Activated naive CD4-positive, alpha-beta T cell treated with anti-CD3 and anti-CD28 coated beads, Interleukin-2, amount 10 ng/mL, durations not matched to agents 7 days and 5 days (primary cell): ENCODE data around the gene ADNP2.
A peak's percentile ranks its signal among the peaks of the same experiment; 100 is the strongest.

Source experiments
- CTCF ChIA-PET: fragments of 350-600 bp; sonication (Branson Sonifier 250); formaldehyde crosslinking; loops from one replicate; lab custom pipeline; 2021; ENCODE audit warnings: antibody characterized with exemption; lab: Charles Lee
- DNase-seq: peaks from one replicate; pipeline ENCODE4 v3.0.0-alpha.2; 2020
- H3K27ac Mint-ChIP-seq: one replicate; pipeline ENCODE4 v1.8.0; 2021; ENCODE audit warnings: mild to moderate bottlenecking, moderate library complexity, mixed read lengths
- H3K27me3 Mint-ChIP-seq: one replicate; pipeline ENCODE4 v1.8.0; 2021; ENCODE audit warnings: mild to moderate bottlenecking, mixed read lengths
- H3K36me3 Mint-ChIP-seq: one replicate; pipeline ENCODE4 v1.8.0; 2021; ENCODE audit warnings: mixed read lengths
- H3K4me1 Mint-ChIP-seq: one replicate; pipeline ENCODE4 v1.8.0; 2021; ENCODE audit warnings: mixed read lengths
- H3K4me3 Mint-ChIP-seq: one replicate; pipeline ENCODE4 v1.8.0; 2021; ENCODE audit warnings: mild to moderate bottlenecking, moderate library complexity, mixed read lengths
- H3K9me3 Mint-ChIP-seq: one replicate; pipeline ENCODE4 v1.8.0; 2021; ENCODE audit warnings: mixed read lengths

Gene ADNP2

DNA sequence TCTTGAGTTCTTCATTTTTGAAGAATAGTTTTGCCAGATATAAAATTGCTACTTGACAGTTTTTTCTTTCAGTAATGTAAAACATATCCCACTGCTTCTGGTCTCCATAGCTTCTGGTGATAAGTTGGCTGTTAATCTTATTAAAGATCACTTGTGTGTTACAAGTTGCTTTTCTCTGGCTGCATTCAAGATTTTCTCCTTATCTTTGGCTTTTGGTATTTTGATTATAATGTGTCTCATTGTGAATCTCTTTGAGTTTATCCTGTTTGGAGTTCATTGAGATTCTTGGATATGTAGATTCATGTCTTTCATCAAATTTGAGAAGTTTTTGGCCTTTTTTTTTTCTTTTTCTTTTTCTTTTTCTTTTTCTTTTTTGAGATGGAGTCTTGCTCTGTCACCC lies 20.2 kb upstream of the ADNP2 start:
- CTCF ChIA-PET = interaction anchor here (0.8 to 1.1 kb wide), 2 partner anchors 15 to 191 kb away, joined by 3 to 4 read pairs; no protein-coding TSS in a partner anchor
- Mint-ChIP-seq H3K36me3 (no peaks in the 10 kb centered on the region), H3K4me1 (no peaks in the 10 kb centered on the region)

GRCh38 chr18:80095414-80095813 lies 13.6 kb upstream of the ADNP2 start:
- H3K4me3 Mint-ChIP-seq = no peak overlapping the region
- no peaks in the 10 kb centered on the region for H3K9me3 Mint-ChIP-seq
- H3K4me1 Mint-ChIP-seq = no peaks in the 10 kb centered on the region
- no peaks in the 10 kb centered on the region for H3K36me3 Mint-ChIP-seq
- peaks cover 4% of the 10 kb centered on the region for H3K27me3 Mint-ChIP-seq
- DNase-seq = no peak
- H3K27ac Mint-ChIP-seq = no peak overlapping the region
- CTCF ChIA-PET = no interaction called here

More for the DNA sequence above, 20.2 kb upstream of the ADNP2 start:
- no peak for DNase-seq
- Mint-ChIP-seq H3K4me3 (no peak overlapping the region), H3K27me3 (peaks cover 6% of the 10 kb centered on the region), H3K9me3 (peaks cover 14% of the 10 kb centered on the region), H3K27ac (no peak overlapping the region)

DNA sequence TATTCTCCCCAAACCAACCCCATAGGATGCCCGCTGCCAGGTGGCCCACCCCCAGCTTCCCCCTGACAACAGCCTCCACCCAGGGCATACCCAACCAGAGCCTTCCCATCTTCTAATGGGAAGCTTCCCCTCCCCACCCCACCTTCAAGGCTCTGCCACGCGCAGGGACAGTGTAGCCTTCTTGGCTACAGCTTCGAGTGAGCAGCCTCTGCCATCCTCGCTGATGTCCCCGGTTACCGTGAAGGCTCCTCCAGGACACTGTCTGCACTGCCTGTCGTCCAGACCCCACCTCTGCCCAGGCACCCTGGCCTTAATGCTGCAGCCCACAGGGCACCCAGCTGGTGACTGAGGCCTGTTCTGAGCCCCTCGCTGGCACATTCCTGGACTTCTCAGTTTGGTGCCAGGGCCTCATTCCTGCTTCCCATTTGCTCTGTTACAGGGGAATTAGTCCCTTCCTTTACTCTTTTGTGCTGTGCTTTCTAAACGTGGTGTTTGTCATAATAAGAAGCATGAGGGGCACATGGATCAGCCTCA lies 13.0 kb upstream of the ADNP2 start:
- Mint-ChIP-seq H3K9me3 (peaks cover 3% of the 10 kb centered on the region), H3K27ac (no peak overlapping the region)

GRCh38 chr18:80097201-80097600 lies 11.9 kb upstream of the ADNP2 start:
- H3K36me3 Mint-ChIP-seq = no peaks in the 10 kb centered on the region
- no peak overlapping the region for H3K27ac Mint-ChIP-seq
- CTCF ChIA-PET = no interaction called here
- no peak for DNase-seq
- H3K9me3 Mint-ChIP-seq = peaks cover 4% of the 10 kb centered on the region
- H3K4me1 Mint-ChIP-seq = no peaks in the 10 kb centered on the region
- H3K4me3 Mint-ChIP-seq = no peak overlapping the region
- H3K27me3 Mint-ChIP-seq = peaks cover 4% of the 10 kb centered on the region

More for the DNA sequence above, 13.0 kb upstream of the ADNP2 start:
- Mint-ChIP-seq H3K27me3 (peaks cover 4% of the 10 kb centered on the region), H3K4me3 (no peak overlapping the region), H3K36me3 (no peaks in the 10 kb centered on the region), H3K4me1 (no peaks in the 10 kb centered on the region)
- no peak for DNase-seq
- CTCF ChIA-PET = no interaction called here

GRCh38 chr18:80103231-80103630 lies 5.8 kb upstream of the ADNP2 start:
- DNase-seq = no peak
- no peak overlapping the region for H3K27ac Mint-ChIP-seq
- CTCF ChIA-PET = no interaction called here
- H3K9me3 Mint-ChIP-seq = peaks cover 4% of the 10 kb centered on the region
- H3K4me1 Mint-ChIP-seq = no peaks in the 10 kb centered on the region
- peaks cover 14% of the 10 kb centered on the region for H3K27me3 Mint-ChIP-seq
- H3K36me3 Mint-ChIP-seq = no peaks in the 10 kb centered on the region
- H3K4me3 Mint-ChIP-seq = no peak overlapping the region

- H3K27ac Mint-ChIP-seq = no peak overlapping the region
Measured at GRCh38 chr18:80104364-80104779, 4.7 kb upstream of the ADNP2 start.

GRCh38 chr18:80105369-80106167 lies 3.5 kb upstream of the ADNP2 start:
- no peak for DNase-seq
- Mint-ChIP-seq H3K9me3 (peaks cover 4% of the 10 kb centered on the region), H3K4me3 (no peak overlapping the region), H3K27ac (no peak overlapping the region), H3K4me1 (peaks cover 11% of the 10 kb centered on the region), H3K27me3 (peaks cover 14% of the 10 kb centered on the region), H3K36me3 (peaks cover 1% of the 10 kb centered on the region)
- CTCF ChIA-PET = interaction anchor here (0.8 to 1.2 kb wide), 2 partner anchors 48 to 51 kb away, joined by 3 read pairs; no protein-coding TSS in a partner anchor

More at GRCh38 chr18:80104364-80104779, 4.7 kb upstream of the ADNP2 start:
- H3K4me1 Mint-ChIP-seq = peaks cover 4% of the 10 kb centered on the region
- H3K4me3 Mint-ChIP-seq = no peak overlapping the region
- peaks cover 4% of the 10 kb centered on the region for H3K9me3 Mint-ChIP-seq
- CTCF ChIA-PET = interaction anchor here (0.8 kb wide), 1 partner anchor 52 kb away, joined by 3 read pairs; no protein-coding TSS in a partner anchor
- H3K27me3 Mint-ChIP-seq = peaks cover 14% of the 10 kb centered on the region
- no peaks in the 10 kb centered on the region for H3K36me3 Mint-ChIP-seq
- DNase-seq = no peak

- Mint-ChIP-seq H3K36me3 (peaks cover 3% of the 10 kb centered on the region), H3K4me3 (no peak overlapping the region), H3K9me3 (no peaks in the 10 kb centered on the region), H3K27me3 (peaks cover 14% of the 10 kb centered on the region), H3K27ac (no peak overlapping the region), H3K4me1 (peaks cover 17% of the 10 kb centered on the region)
- no peak for DNase-seq
- CTCF ChIA-PET = no interaction called here
Measured at GRCh38 chr18:80106482-80107051, 2.5 kb upstream of the ADNP2 start.

DNA sequence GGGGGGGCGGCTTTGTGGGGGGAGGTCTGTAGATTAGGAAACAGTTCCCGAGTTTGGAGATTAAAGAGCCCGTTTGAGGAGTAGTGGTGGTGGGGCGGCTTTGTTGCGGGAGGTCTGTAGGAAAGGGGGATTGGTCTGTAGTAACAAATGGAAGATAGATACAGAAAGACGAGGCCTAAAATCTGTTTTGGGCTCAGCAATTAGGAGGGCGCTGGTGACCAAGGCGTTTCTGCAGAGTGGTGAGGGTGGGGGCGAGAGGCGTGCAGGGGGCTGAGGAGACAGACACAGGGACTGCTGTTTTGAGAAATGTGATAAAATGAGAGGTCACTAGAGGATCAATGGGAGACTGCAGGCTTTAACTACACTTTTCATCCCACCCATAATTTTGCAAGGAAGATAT lies 1.6 kb upstream of the ADNP2 start:
- CTCF ChIA-PET = no interaction called here
- Mint-ChIP-seq H3K36me3 (peaks cover 6% of the 10 kb centered on the region), H3K27me3 (peaks cover 14% of the 10 kb centered on the region), H3K4me3 (peak overlapping the region; percentile 33), H3K27ac (no peak overlapping the region), H3K4me1 (peaks cover 18% of the 10 kb centered on the region), H3K9me3 (no peaks in the 10 kb centered on the region)
- no peak for DNase-seq

DNA sequence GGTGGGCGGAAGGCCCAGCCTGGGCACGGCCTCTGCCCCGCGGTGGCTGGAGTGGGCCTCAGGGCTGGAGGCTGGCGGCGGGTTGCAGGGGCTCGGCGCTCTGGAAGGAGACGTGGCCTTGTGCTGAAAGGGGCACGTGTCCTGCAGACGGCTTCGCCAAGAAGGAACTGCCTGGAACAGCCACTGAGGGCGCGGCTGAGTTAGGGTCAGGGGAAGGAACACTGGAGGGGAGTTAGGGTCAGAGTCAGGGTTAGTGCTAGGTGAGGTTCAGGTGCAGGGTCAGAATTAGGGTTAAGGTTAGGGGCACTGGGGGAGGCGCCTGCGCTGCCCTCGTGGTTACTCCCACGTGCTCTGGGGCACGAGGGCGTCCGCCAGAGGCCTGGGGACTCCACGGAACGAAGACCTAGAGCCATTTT lies 933 bp upstream of the ADNP2 start:
- no peak for DNase-seq
- CTCF ChIA-PET = interaction anchor here (1.1 kb wide), 1 partner anchor 50 kb away, joined by 4 read pairs; no protein-coding TSS in a partner anchor
- Mint-ChIP-seq H3K27ac (peak overlapping the region; percentile 72), H3K4me1 (peaks cover 20% of the 10 kb centered on the region), H3K9me3 (no peaks in the 10 kb centered on the region), H3K36me3 (peaks cover 8% of the 10 kb centered on the region), H3K4me3 (peak overlapping the region; percentile 77), H3K27me3 (peaks cover 14% of the 10 kb centered on the region)

DNA sequence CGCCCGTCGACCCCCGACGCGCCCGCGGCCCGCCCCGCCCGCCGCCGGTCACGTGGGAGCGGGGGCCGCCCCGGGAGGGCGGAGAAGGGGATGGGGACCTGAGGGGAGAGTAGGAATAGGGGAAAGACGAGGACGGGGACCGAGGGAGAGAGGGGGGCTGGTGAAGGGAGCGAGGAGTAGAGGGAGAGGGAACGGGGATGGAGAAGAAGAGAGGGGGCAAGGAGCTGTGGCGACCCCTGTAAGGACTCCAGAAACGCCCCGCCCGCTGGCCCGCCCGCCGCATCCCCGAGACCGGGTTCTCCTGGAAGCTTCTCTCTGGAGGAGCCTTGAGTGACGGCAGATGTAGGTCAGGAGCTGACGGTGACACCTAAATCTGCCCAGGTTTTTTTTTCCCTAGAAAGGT lies 615 bp downstream of the ADNP2 start:
- Mint-ChIP-seq H3K27ac (peak overlapping the region; percentile 84), H3K9me3 (no peaks in the 10 kb centered on the region), H3K27me3 (peaks cover 5% of the 10 kb centered on the region), H3K4me3 (peak overlapping the region; percentile 74), H3K36me3 (peaks cover 11% of the 10 kb centered on the region), H3K4me1 (peaks cover 23% of the 10 kb centered on the region)
- DNase-seq = peak; percentile 59
- CTCF ChIA-PET = interaction anchor here (1.1 kb wide), 1 partner anchor 127 kb away, joined by 4 read pairs; no protein-coding TSS in a partner anchor

GRCh38 chr18:80112624-80113248 lies 3.7 kb downstream of the ADNP2 start:
- Mint-ChIP-seq H3K9me3 (no peaks in the 10 kb centered on the region), H3K27ac (no peak overlapping the region), H3K36me3 (peaks cover 19% of the 10 kb centered on the region), H3K4me1 (peaks cover 25% of the 10 kb centered on the region), H3K27me3 (no peaks in the 10 kb centered on the region), H3K4me3 (no peak overlapping the region)
- no peak for DNase-seq
- CTCF ChIA-PET = no interaction called here

DNA sequence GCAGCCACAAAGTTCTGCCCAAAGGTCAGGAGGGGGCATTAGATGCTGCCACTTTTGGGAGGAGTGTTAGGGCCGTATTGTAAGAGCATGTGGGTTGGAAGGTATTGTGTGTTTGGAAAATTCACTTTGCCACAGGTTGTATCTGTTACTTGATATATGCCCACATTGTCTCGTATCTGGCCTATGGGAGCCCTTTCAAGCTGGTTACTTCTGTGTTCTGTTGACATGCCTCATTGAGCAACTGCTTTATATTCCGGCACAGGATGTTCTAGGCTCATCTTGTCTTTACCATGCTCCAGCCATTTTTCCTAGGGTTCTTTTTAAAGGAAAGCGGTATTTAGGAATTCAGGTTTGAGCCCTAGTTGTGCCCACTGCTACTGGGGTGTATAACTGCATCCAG lies 6.0 kb downstream of the ADNP2 start:
- no peak overlapping the region for H3K4me3 Mint-ChIP-seq
- no peaks in the 10 kb centered on the region for H3K9me3 Mint-ChIP-seq
- no peaks in the 10 kb centered on the region for H3K27me3 Mint-ChIP-seq
- peaks cover 34% of the 10 kb centered on the region for H3K36me3 Mint-ChIP-seq
- CTCF ChIA-PET = no interaction called here
- H3K27ac Mint-ChIP-seq = no peak overlapping the region
- DNase-seq = no peak
- peaks cover 20% of the 10 kb centered on the region for H3K4me1 Mint-ChIP-seq

DNA sequence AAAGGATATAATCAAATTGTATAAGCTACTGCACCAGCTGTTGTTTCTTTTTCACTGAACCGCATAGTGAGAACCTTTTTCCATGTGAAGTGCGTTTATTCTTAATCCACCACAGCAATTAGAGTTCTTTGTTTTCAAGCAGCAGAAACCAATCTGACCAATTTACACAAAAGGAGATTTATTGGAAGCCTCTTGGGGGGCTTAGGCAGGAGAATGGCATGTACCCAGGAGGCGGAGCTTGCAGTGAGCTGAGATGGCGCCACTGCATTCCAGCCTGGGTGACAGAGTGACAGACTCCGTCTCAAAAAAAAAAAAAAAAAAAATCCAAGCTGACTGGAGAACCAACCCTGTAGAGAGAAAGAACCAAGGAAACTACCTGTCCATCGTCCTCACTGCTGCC lies 10.0 kb downstream of the ADNP2 start:
- no peaks in the 10 kb centered on the region for H3K9me3 Mint-ChIP-seq
- H3K36me3 Mint-ChIP-seq = peaks cover 46% of the 10 kb centered on the region
- H3K4me1 Mint-ChIP-seq = peaks cover 2% of the 10 kb centered on the region
- DNase-seq = no peak
- H3K4me3 Mint-ChIP-seq = no peak overlapping the region
- CTCF ChIA-PET = no interaction called here
- H3K27me3 Mint-ChIP-seq = no peaks in the 10 kb centered on the region
- H3K27ac Mint-ChIP-seq = no peak overlapping the region
